HG02610 (cell line): ENCODE results near the gene NINJ1.

ENCODE experiments used
- ATAC-seq: cut with Tn5 transposase; IDR thresholded peaks from one replicate; pipeline ENCODE4 v1.9.1; 2021; ENCODE audit warnings: mild to moderate bottlenecking, moderate library complexity; ENCODE audit not compliant: unreplicated experiment

Gene NINJ1

GRCh38 chr9:93133681-93134014, 403 bp downstream of the NINJ1 start:
- ATAC-seq = peak; percentile 28

- ATAC-seq = no peak
These were observed 938 bp downstream of the NINJ1 start for GRCh38 chr9:93132946-93133680.

- ATAC-seq = no peak
These were observed 1.6 kb downstream of the NINJ1 start for GRCh38 chr9:93132287-93132927.

- ATAC-seq = no peak
These were observed 2.3 kb downstream of the NINJ1 start for GRCh38 chr9:93131599-93132286.

- no peak for ATAC-seq
These were observed 3.1 kb downstream of the NINJ1 start for GRCh38 chr9:93130861-93131481.

- no peak for ATAC-seq
These were observed 4.2 kb downstream of the NINJ1 start for GRCh38 chr9:93129691-93130500.

- ATAC-seq = no peak
These were observed 4.8 kb downstream of the NINJ1 start for GRCh38 chr9:93129286-93129685.

GRCh38 chr9:93128715-93129224, 5.3 kb downstream of the NINJ1 start:
- ATAC-seq = no peak

GRCh38 chr9:93128011-93128714, 5.9 kb downstream of the NINJ1 start:
- ATAC-seq = no peak

- no peak for ATAC-seq
These were observed 6.6 kb downstream of the NINJ1 start for GRCh38 chr9:93127395-93127911.

- no peak for ATAC-seq
These were observed 7.2 kb downstream of the NINJ1 start for GRCh38 chr9:93126825-93127368.

GRCh38 chr9:93126151-93126781, 7.8 kb downstream of the NINJ1 start:
- no peak for ATAC-seq

GRCh38 chr9:93125331-93125894, 8.6 kb downstream of the NINJ1 start:
- ATAC-seq = no peak

GRCh38 chr9:93124793-93125192, 9.3 kb downstream of the NINJ1 start:
- ATAC-seq = no peak

GRCh38 chr9:93123561-93124283, 10.3 kb downstream of the NINJ1 start:
- no peak for ATAC-seq

- ATAC-seq = no peak
These were observed 11.3 kb downstream of the NINJ1 start for GRCh38 chr9:93122721-93123221.

- ATAC-seq = no peak
These were observed 12.5 kb downstream of the NINJ1 start for GRCh38 chr9:93121316-93122241.
